GF-D8 (cell line): ENCODE measurements around the gene ARL2BP.

Experiments
- DNase-seq: peaks from one replicate; lab custom pipeline; 2025; lab: John Stamatoyannopoulos, UW

ARL2BP gene

GRCh38 chr16:57283214-57283958 lies 38.3 kb downstream of the ARL2BP start:
- no peak for DNase-seq

- DNase-seq, result no peak
Observed at GRCh38 chr16:57283959-57284208, 38.8 kb downstream of the ARL2BP start.

- no peak for DNase-seq
Observed at GRCh38 chr16:57284209-57284951, 39.3 kb downstream of the ARL2BP start, which contains the start of gene PLLP. TSS of gene PLLP (minus strand) at chr16:57284672. CDS start at chr16:57284540, 132 bp downstream.

- DNase-seq, result no peak
Observed at GRCh38 chr16:57284952-57285363, 39.9 kb downstream of the ARL2BP start.

GRCh38 chr16:57285379-57285778 lies 40.3 kb downstream of the ARL2BP start:
- no peak for DNase-seq

- DNase-seq, result no peak
Observed at GRCh38 chr16:57289391-57290257, 44.6 kb downstream of the ARL2BP start.

GRCh38 chr16:57297856-57298255 lies 52.8 kb downstream of the ARL2BP start:
- no peak for DNase-seq

GRCh38 chr16:57299009-57299718 lies 54.1 kb downstream of the ARL2BP start:
- DNase-seq, result peak; percentile 53

GRCh38 chr16:57299719-57300386 lies 54.8 kb downstream of the ARL2BP start:
- peak; percentile 81 for DNase-seq

GRCh38 chr16:57300387-57301125 lies 55.5 kb downstream of the ARL2BP start:
- DNase-seq, result peak; percentile 95

- DNase-seq, result no peak
Observed at GRCh38 chr16:57301126-57301817, 56.2 kb downstream of the ARL2BP start.
